HG03520 (cell line): Measurements from ENCODE around the gene TAB2.

Experiments used
- ATAC-seq: cut with Tn5 transposase; IDR thresholded peaks from one replicate; pipeline ENCODE4 v1.9.1; 2021; ENCODE audit warnings: mild to moderate bottlenecking, moderate library complexity; ENCODE audit not compliant: unreplicated experiment

TAB2 gene

GRCh38 chr6:149317644-149318571 lies at the start of gene TAB2:
TSS of gene TAB2 (plus strand) at chr6:149317712. CDS start at chr6:149369998, 52,286 bp downstream.
- peak; percentile 22 for ATAC-seq

- ATAC-seq = no peak
Measured at GRCh38 chr6:149268146-149268545, 49.4 kb upstream of the TAB2 start.

GRCh38 chr6:149268768-149269167 lies 48.7 kb upstream of the TAB2 start:
- no peak for ATAC-seq

GRCh38 chr6:149270616-149271015 lies 46.9 kb upstream of the TAB2 start:
- no peak for ATAC-seq

- peak; percentile 72 for ATAC-seq
Measured at GRCh38 chr6:149271348-149272340, 45.9 kb upstream of the TAB2 start.

GRCh38 chr6:149273318-149273717 lies 44.2 kb upstream of the TAB2 start:
- ATAC-seq = no peak

- no peak for ATAC-seq
Measured at GRCh38 chr6:149275621-149276020, 41.9 kb upstream of the TAB2 start.

GRCh38 chr6:149277621-149278020 lies 39.9 kb upstream of the TAB2 start:
- ATAC-seq = no peak

GRCh38 chr6:149278997-149279396 lies 38.5 kb upstream of the TAB2 start:
- no peak for ATAC-seq

- ATAC-seq = no peak
Measured at GRCh38 chr6:149284904-149285303, 32.6 kb upstream of the TAB2 start.

GRCh38 chr6:149285626-149286025 lies 31.9 kb upstream of the TAB2 start:
- no peak for ATAC-seq

- ATAC-seq = no peak
Measured at GRCh38 chr6:149286905-149287304, 30.6 kb upstream of the TAB2 start.

GRCh38 chr6:149289192-149289781 lies 28.2 kb upstream of the TAB2 start:
- ATAC-seq = no peak

- no peak for ATAC-seq
Measured at GRCh38 chr6:149289966-149290365, 27.5 kb upstream of the TAB2 start.

- no peak for ATAC-seq
Measured at GRCh38 chr6:149293244-149293643, 24.3 kb upstream of the TAB2 start.

- no peak for ATAC-seq
Measured at GRCh38 chr6:149300563-149300962, 16.9 kb upstream of the TAB2 start.

- ATAC-seq = no peak
Measured at GRCh38 chr6:149302723-149303122, 14.8 kb upstream of the TAB2 start.

GRCh38 chr6:149303468-149303867 lies 14.0 kb upstream of the TAB2 start:
- no peak for ATAC-seq

GRCh38 chr6:149305372-149305771 lies 12.1 kb upstream of the TAB2 start:
- ATAC-seq = no peak

GRCh38 chr6:149306967-149307366 lies 10.5 kb upstream of the TAB2 start:
- ATAC-seq = no peak

GRCh38 chr6:149311293-149311692 lies 6.2 kb upstream of the TAB2 start:
- no peak for ATAC-seq
